NCI-H345 treated with DMSO at 0.1 percent for 48 hours (cell line): ENCODE results near the gene JMJD1C.
"Not testable (repeated sequence)": the region's sequence is repeated elsewhere in the genome, so short reads cannot be mapped to it uniquely, and the experiment has no call there.

Experiments used
- DNase-seq: peaks from one replicate; lab custom pipeline; 2025; ENCODE audit not compliant: unreplicated experiment; lab: John Stamatoyannopoulos, UW

Gene JMJD1C

DNA sequence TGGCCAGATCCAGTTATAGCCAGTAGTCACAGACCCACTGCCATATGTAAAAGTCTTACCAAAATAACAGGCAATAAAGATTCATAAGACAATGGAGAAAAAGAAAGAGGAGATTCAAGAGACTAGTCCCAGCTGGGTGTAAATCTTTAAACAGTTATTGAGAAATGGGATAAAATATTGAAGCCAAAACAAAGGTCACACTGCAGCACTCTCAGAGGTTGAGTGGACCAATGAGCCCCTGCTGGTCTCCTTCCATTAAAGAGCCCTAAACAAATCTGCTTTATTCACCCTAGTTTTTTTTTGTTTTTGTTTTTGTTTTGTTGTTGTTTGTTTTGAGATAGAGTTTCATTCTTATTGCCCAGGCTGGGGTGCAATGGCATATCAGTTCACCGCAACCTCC is 98.8 kb downstream of the JMJD1C start:
- no peak for DNase-seq

DNA sequence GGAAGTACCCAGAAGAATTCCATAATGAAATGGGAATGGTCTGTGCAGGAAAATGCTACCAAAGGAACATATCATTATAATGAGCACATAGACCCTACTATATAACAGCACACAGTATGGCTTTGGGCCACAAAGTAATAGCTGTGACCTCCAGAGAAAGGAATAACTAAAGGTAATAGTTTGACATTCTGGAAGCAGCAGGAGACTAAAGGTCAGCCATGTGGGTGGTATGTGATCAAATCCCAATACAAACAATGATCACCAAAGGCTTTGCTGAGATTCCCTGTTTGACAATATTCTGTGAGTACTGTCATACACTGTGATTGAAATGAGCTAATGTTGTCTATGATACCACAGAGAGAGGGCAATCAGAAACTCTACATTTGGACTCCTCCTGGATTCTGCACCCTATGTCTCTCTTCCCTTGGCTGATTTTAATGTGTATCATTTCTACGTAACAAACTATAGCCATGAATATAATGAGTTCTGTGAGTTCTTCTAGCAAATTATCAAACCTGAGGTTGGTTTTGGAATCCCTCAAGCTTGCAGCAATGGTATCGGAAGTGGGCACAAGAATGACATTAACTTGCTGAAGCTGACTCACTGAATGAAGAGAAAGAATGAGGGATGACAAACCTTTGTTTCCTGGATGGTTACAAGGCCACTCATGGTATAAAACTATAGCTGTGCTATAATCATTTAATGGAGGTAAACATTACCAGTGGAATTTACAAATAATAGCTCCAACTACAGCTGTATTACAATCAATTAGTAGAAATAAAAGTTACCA is 99.6 kb downstream of the JMJD1C start:
- DNase-seq, result no peak

DNA sequence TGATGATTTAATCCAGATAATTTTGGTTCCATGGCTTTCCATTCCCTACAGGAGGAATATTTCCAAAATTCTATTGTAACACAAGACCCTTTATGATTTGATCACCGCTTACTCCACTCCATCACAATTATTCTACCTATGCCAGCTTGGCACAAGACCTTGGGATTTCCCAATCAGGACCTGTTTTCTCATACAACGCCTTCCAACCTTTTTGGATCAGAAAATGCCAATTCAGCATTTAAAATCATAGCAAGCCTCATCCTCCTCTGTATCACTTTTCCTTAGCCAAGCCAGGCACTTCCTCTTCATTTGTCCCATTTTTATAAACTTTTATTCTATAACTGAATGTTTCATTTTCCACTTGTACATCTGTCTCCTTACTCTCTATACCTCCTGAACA is 100.9 kb downstream of the JMJD1C start:
- DNase-seq, result no peak

DNA sequence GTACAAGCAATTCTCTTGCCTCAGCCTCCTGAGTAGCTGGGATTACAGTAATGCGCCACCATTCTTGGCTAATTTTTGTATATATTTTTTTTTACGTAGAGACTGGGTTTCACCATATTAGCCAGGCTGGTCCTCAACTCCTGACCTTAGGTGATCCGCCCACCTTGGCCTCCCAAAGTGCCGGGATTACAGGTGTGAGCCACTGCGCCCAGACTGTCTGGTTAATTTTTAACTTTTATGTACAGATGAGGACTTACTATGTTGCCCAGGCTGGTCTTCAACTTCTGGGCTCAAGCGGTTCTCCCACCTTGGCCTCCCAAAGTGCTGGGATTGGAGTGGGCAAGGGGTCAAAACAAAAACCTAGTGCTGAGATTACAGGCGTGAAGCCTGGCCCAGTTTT is 101.8 kb downstream of the JMJD1C start:
- no peak for DNase-seq

GRCh38 chr10:63355682-63356081 is 110.1 kb downstream of the JMJD1C start:
- DNase-seq, result no peak

DNA sequence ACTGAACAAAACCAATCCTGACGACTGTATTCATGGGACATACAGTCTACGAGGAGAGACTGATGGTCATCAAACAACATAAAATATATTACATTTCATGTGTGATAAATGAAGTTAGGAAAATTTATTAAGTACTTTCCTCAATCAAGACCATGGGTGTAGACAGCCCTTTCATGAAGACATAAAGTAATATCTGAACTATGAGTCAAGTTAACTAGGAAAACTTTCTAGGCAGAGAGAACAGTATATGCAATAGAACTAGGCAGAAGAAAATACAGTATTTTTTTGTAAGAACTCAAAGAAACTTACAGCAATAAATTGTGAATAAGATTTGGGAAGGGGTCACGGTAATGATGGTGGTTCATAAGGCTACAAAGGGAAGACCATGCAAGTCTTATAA is 112.8 kb downstream of the JMJD1C start:
- no peak for DNase-seq

- no peak for DNase-seq
Observed at GRCh38 chr10:63348245-63348850, 117.4 kb downstream of the JMJD1C start.

DNA sequence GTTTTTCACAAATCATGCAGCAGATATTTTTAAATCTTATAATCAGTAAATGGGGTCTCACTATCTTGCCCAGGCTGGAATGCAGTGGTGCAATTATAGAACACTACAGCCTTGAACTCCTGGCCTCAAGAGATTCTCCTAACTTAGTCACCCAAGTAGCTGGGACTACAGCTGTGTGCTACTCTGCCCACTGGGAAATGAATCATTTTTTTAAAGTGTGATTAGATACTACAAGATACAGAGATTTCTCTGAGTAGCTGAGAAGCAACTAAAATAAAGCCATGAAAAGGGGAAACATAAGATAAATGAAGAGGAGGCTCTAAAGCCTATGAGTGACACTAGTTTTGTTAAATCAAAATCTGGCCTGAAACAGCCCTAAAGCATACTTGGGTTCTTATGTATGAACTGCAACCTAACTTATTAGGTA is 119.7 kb downstream of the JMJD1C start:
- DNase-seq, result no peak

GRCh38 chr10:63344269-63344668 is 121.5 kb downstream of the JMJD1C start:
- no peak for DNase-seq

DNA sequence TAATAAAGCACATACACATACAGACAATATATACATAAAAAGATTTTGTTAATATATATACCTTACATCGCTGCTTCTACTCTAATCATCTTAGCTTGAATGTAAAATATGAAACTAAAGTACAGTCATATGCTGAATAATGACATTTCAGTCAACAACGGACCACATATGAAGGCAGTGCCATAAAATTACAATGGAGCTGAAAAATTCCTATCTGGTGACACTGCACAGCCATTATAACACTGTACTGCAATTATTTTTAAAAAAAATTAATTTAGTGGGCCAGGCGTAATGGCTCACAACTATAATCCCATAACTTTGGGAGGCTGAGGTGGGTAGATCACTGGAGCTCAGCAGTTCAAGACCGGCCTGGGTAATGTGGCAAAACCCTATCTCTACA is 122.3 kb downstream of the JMJD1C start:
- DNase-seq, result no peak

GRCh38 chr10:63339640-63340039 is 126.1 kb downstream of the JMJD1C start:
- not testable (repeated sequence) for DNase-seq

DNA sequence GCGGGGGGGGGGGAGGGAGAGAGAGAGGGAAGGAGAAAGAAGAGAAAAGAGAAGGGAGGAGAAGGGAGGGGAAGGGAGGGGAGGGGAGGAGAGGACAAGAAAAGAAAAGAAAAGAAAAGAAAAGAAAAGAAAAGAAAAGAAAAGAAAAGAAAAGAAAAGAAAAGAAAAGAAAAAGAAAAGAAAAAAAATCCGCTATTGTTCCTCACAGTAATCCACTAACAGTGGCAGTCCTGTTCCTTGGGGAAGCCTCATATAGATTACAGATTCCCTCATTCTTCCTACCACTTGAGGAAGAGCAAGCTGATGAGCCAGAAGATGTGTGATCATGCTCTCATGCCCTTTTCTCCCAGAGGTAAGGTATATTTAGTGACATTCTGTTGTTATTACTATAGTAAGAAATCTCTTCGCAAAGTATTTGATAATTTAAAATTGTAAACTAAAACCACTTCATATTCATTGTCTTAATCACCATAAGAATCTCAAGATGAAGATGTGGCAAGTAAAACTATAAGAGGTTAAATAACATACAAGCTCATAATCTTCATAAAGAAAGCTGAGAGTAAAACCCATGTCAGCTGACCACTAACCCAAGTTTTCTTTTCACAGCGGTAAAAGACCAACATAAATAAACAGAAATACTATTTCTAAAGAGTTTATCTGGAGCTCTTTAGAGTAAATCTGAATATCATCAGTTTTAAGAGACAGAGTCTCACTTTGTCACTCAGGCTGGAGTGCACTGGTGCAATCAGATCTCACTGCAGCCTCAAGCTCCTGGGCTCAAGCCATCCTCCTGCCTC is 128.1 kb downstream of the JMJD1C start:
- no peak for DNase-seq

DNA sequence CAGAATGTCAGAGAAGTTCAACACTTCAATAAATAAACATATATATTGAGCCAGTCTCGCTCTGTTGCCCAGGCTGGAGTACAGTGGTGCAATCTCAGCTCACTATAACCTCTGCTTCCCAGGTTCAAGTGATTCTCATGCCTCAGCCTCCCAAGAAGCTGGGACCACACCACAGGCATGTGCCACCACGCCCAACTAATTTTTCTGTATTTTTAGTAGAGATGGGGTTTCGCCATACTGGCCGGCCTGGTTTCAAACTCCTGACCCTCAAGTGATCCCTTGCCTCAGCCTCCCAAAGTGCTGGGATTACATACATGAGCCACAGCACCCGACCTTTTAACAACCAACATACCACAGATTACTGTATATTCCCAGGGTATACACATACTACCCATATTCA is 134.2 kb downstream of the JMJD1C start:
- DNase-seq, result no peak

- no peak for DNase-seq
Observed at GRCh38 chr10:63324495-63324854, 141.3 kb downstream of the JMJD1C start.

DNA sequence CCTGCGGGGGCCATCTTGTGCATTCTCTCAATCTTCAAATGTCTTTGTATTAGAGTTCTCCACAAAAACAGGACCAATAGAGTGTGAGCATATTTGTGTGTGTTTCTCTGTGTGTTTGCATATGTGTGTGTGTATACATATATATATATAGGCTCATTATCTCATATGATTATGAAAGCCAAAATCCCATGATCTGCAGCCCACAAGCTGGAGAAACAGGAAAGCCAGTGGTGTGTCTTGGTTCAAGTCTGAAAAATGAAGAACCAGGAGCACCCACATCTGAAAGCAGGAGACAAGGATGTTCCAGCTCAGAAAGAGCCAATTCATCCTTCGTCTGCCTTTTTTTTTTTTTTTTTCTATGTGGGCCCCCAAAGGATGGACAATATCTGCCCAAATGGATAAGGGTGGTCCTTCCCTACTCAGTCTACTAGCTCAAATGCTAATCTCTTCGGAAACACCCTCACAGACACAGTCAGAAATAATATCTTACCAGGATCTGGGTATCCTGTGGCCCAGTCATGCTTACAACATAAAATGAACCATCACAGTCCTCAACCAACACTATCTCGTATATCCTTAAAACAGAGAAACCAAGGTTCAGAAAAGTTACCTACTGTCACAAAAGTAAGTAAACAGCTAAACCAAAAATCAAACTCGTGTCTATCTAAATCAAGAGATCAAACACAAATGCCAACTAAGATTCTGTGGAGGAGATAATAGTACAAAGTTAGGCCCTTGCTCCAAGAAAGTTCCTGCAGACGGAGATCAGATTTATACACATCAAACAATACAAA is 141.9 kb downstream of the JMJD1C start:
- no peak for DNase-seq

DNA sequence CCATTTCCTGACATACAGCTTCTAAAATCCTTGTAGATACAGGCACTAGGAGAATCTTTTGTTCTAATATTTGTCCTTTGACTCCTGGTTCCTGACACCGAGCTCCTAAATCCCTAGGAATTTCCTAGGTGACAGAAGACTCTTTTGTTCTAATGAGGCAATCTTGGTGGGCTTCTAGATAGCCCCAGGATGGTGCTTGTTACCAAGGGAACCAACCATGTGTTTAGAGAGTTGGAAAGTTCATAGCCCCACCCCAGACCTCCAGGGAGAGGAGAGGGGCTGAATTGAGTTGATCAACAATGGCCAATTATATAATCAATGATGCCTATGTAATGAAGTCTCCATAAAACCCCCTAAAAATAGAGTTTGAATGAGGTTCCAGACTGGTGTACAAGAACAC is 145.1 kb downstream of the JMJD1C start:
- DNase-seq, result no peak

- no peak for DNase-seq
Observed at GRCh38 chr10:63319231-63319630, 146.5 kb downstream of the JMJD1C start.

DNA sequence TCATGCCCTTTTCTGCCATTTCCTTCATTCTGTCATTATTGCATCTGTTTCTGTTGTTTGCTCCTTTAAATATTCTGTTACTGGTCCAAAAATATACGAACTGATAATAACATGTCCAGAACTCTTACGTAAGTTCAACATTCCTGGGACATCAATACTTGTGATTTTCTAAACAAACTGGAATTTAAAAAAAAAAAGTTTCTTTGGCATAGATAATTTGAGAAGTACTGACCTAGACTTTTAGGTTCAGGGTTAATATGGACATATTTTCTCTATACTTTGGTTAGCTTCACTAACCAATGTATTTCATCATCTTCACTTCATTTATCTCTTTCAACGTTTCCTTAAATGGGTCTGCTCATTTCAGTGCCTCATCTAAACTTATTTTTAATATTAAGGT is 147.3 kb downstream of the JMJD1C start:
- no peak for DNase-seq

- DNase-seq, result no peak
Observed at GRCh38 chr10:63314020-63314419, 151.8 kb downstream of the JMJD1C start.

DNA sequence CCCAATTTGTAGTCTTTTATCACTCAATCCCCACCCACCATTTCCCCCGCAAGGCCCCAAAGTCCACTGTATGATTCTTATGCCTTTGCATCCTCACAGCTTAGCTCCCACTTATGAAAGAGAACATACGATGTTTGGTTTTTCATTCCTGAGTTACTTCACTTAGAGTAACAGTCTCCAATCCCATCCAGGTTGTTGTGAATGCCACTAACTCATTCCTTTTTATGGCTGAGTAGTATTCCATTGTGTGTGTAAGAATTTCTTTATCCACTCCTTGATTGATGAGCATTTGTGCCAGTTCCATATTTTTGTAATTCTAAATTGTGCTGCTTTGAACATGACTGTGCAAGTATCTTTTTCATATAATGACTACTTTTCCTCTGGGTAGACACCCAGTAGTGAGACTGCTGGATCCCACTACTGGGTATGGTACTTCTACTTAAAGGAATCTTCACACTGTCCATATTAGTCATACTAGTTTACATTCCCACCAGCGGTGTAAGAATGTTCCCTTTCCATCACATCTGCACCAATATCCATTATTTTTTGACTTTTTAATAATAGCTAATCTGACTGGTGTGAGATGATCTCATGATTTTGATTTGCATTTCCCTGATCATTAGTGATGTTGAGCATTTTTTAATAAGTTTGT is 152.6 kb downstream of the JMJD1C start:
- no peak for DNase-seq

- DNase-seq, result no peak
Observed at GRCh38 chr10:63308628-63309027, 157.1 kb downstream of the JMJD1C start.
